Large intestine (tissue), 3 donors: ENCODE data around the gene MORF4L1. TPM values are rescaled to one million over a fixed set of nuclear protein-coding genes. Genes with fewer than 3 reads are reported as not detected.
"Not testable (repeated sequence)": the region's sequence is repeated elsewhere in the genome, so short reads cannot be mapped to it uniquely, and the experiment has no call there.

Experiments used
- DNase-seq, 2 donors: peaks; one replicate each; pipeline versions ENCODE4 v3.0.0 to v3.0.0-alpha.2; 2013
- H3K27ac ChIP-seq: one replicate; pipeline ENCODE4 v1.5.1; 2013; ENCODE audit warnings: low read length
- H3K27me3 ChIP-seq: 2 replicates; pipeline ENCODE4 v1.6.1; 2013; ENCODE audit warnings: low read length; ENCODE audit not compliant: control insufficient read depth, insufficient read depth
- H3K36me3 ChIP-seq: 2 replicates; pipeline ENCODE4 v1.6.1; 2013; ENCODE audit warnings: low read length; ENCODE audit not compliant: control insufficient read depth, insufficient read depth
- H3K4me1 ChIP-seq: one replicate; pipeline ENCODE4 v1.6.1; 2013; ENCODE audit warnings: low read length; ENCODE audit not compliant: control insufficient read depth, insufficient read depth
- H3K4me3 ChIP-seq: one replicate; pipeline ENCODE4 v1.5.1; 2013; ENCODE audit warnings: low read length
- H3K9me3 ChIP-seq: one replicate; pipeline ENCODE4 v1.6.1; 2013; ENCODE audit warnings: mild to moderate bottlenecking, low read depth, low read length, moderate library complexity; ENCODE audit not compliant: control insufficient read depth
- WGBS: methylation state at CpG from one replicate; pipeline ENCODE4 v1.1.5; 2013; ENCODE audit warnings: low lambda C conversion rate; ENCODE audit not compliant: insufficient coverage; 5-methylcytosine and 5-hydroxymethylcytosine counted together
- polyA plus RNA-seq: library from polyadenylated mRNA; unstranded; fragments of 120-200 nt; gene quantifications from one replicate; pipeline ENCODE4 v1.2.1, GENCODE V29; 2013

MORF4L1 gene
- polyA plus RNA-seq, 1 donor: 406 TPM

- Histone ChIP-seq H3K27ac (no peak overlapping the region), H3K4me3 (no peak overlapping the region), H3K4me1 (no peaks in the 10 kb centered on the region), H3K27me3 (peaks cover 5% of the 10 kb centered on the region), H3K36me3 (no peaks in the 10 kb centered on the region), H3K9me3 (no peaks in the 10 kb centered on the region)
- WGBS: no CpG with 5 or more reads among the region's 3 CpGs
- no peak for DNase-seq
These were observed 34.2 kb upstream of the MORF4L1 start for GRCh38 chr15:78838489-78838888.

DNA sequence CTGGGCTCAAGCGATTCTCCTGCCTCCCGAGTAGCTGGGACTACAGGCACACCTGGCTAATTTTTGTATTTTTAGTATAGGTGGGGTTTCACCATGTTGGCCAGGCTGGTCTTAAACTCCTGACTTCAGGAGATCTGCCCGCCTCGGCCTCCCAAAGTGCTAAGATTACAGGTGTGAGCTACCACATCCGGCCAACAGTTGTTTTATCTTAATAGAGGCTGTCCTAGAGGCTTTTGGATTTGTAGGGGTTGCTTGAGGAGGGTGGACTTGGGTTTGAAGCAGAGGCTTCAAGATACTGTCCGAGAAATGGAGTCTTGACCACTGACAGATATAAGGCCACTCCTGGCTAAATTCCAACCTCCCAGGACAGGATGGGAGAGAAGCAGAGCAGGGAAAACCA lies 33.5 kb upstream of the MORF4L1 start:
- not testable (repeated sequence) for H3K36me3 ChIP-seq, H3K9me3 ChIP-seq, H3K27me3 ChIP-seq, H3K4me3 ChIP-seq, H3K27ac ChIP-seq, H3K4me1 ChIP-seq, DNase-seq
- no CpG with 5 or more reads among the region's 6 CpGs for WGBS

DNA sequence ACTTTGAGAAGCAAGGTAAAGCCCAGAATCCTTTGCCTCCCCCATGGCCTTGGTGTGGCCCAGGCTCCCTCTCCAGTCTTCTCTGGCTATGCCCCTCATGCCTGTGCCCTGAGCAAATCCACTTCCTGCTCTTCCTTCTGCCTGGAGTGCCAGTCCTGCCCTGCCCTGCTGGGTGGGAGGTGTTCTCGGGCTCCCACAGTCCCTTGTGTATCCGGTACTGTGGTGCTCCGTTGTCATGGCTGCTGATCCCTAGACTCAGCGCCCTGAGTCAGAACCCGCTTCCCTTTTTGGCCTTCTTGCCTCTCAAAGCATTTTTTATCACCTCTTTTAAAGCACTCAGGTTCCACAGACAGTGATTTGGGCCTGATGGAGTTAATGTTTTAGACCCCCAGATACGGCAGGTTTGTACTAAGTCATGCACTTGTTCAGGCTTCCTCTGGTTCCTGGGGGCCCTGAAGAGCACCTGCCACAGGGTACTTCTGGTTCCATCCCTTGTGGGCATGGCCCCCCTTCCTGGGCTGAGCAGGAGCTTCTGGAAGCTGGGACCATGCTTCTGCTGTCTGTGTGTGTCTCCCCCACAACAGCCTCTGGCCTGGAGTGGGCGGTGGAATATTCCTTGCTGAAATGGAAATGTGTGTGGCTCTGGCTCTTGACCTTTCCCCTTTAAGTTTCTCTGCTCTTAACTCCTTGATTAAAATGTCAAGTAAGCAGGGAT lies 31.9 kb upstream of the MORF4L1 start:
- no peak overlapping the region for H3K4me3 ChIP-seq
- H3K27me3 ChIP-seq: peaks cover 5% of the 10 kb centered on the region
- DNase-seq: no peak
- no peak overlapping the region for H3K27ac ChIP-seq
- no peaks in the 10 kb centered on the region for H3K9me3 ChIP-seq
- no peaks in the 10 kb centered on the region for H3K36me3 ChIP-seq
- no CpG with 5 or more reads among the region's 7 CpGs for WGBS
- H3K4me1 ChIP-seq: no peaks in the 10 kb centered on the region

DNA sequence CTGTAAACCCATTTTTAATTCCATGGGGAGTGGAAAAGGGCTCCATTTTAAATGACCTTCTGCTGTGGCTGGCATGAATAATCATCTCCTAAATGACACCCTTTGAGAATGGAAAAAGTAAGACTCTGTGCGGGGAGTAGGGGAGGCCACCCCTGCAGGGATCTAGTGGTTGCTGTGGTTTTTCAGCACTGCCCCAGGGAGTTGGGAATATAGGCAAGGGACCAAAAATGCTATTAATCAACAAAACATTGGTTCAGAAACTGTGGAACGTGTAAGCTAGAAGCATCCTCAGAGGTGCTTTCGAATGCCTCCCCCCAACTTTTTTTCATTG lies 31.3 kb upstream of the MORF4L1 start:
- H3K27ac ChIP-seq: no peak overlapping the region
- WGBS: no CpG with 5 or more reads among the region's 3 CpGs
- H3K4me3 ChIP-seq: no peak overlapping the region
- H3K4me1 ChIP-seq: no peaks in the 10 kb centered on the region
- no peaks in the 10 kb centered on the region for H3K36me3 ChIP-seq
- peaks cover 3% of the 10 kb centered on the region for H3K27me3 ChIP-seq
- H3K9me3 ChIP-seq: no peaks in the 10 kb centered on the region
- DNase-seq: no peak

GRCh38 chr15:78841891-78842290 lies 30.8 kb upstream of the MORF4L1 start:
- DNase-seq: no peak
- Histone ChIP-seq H3K36me3 (no peaks in the 10 kb centered on the region), H3K27me3 (peaks cover 3% of the 10 kb centered on the region), H3K4me3 (no peak overlapping the region), H3K4me1 (no peaks in the 10 kb centered on the region), H3K9me3 (no peaks in the 10 kb centered on the region), H3K27ac (no peak overlapping the region)
- no CpG with 5 or more reads among the region's 6 CpGs for WGBS

- Histone ChIP-seq H3K27me3 (peaks cover 3% of the 10 kb centered on the region), H3K4me3 (no peak overlapping the region), H3K9me3 (no peaks in the 10 kb centered on the region), H3K4me1 (no peaks in the 10 kb centered on the region), H3K36me3 (no peaks in the 10 kb centered on the region), H3K27ac (no peak overlapping the region)
- 100% methylated on average over 1 of the region's 3 CpGs for WGBS
- DNase-seq: no peak
These were observed 30.2 kb upstream of the MORF4L1 start for GRCh38 chr15:78842519-78842918.

GRCh38 chr15:78846906-78847305 lies 25.8 kb upstream of the MORF4L1 start:
- not testable (repeated sequence) for H3K27ac ChIP-seq, H3K4me1 ChIP-seq, H3K9me3 ChIP-seq, H3K4me3 ChIP-seq, H3K36me3 ChIP-seq, DNase-seq, H3K27me3 ChIP-seq
- no CpG with 5 or more reads among the region's 27 CpGs for WGBS

GRCh38 chr15:78847387-78847906 lies 25.2 kb upstream of the MORF4L1 start:
- not testable (repeated sequence) for H3K4me3 ChIP-seq, DNase-seq, H3K9me3 ChIP-seq, H3K27ac ChIP-seq, H3K36me3 ChIP-seq, H3K27me3 ChIP-seq, H3K4me1 ChIP-seq
- no CpG with 5 or more reads among the region's 15 CpGs for WGBS

- DNase-seq: no peak
- Histone ChIP-seq H3K36me3 (no peaks in the 10 kb centered on the region), H3K4me3 (no peak overlapping the region), H3K27me3 (no peaks in the 10 kb centered on the region), H3K4me1 (no peaks in the 10 kb centered on the region), H3K9me3 (no peaks in the 10 kb centered on the region), H3K27ac (no peak overlapping the region)
- WGBS: no CpG with 5 or more reads among the region's 2 CpGs
These were observed 22.3 kb upstream of the MORF4L1 start for GRCh38 chr15:78850352-78850751.

- WGBS: no CpG with 5 or more reads among the region's 6 CpGs
- Histone ChIP-seq H3K36me3 (no peaks in the 10 kb centered on the region), H3K4me1 (no peaks in the 10 kb centered on the region), H3K27me3 (no peaks in the 10 kb centered on the region), H3K9me3 (no peaks in the 10 kb centered on the region), H3K27ac (no peak overlapping the region), H3K4me3 (no peak overlapping the region)
- no peak for DNase-seq
These were observed 21.5 kb upstream of the MORF4L1 start for GRCh38 chr15:78850941-78851755.
